Panc1 (cell line): ENCODE measurements around the gene IL36RN.

Source experiments
- TCF7L2 ChIP-seq: IDR thresholded peaks from 2 replicates; pipeline ENCODE4 v1.6.1; 2011; ENCODE audit warnings: mild to moderate bottlenecking, low read depth, low read length, inconsistent platforms
- TF ChIP-seq, protein P1 (sequence below): fragments of 450-650 bp; IDR thresholded peaks from 2 replicates; pipeline ENCODE4 v1.5.1; 2017; ENCODE audit warnings: mild to moderate bottlenecking
- TF ChIP-seq, protein P2 (sequence below), 2 experiments: IDR thresholded peaks; 2 replicates each; pipeline ENCODE4 v1.6.1; 2011 to 2012; ENCODE audit warnings: low read depth in 2 of 2, control low read depth in 1 of 2, low read length in 1 of 2, mild to moderate bottlenecking in 1 of 2, moderate library complexity in 1 of 2; ENCODE audit not compliant: insufficient read depth in 1 of 2

DNA sequence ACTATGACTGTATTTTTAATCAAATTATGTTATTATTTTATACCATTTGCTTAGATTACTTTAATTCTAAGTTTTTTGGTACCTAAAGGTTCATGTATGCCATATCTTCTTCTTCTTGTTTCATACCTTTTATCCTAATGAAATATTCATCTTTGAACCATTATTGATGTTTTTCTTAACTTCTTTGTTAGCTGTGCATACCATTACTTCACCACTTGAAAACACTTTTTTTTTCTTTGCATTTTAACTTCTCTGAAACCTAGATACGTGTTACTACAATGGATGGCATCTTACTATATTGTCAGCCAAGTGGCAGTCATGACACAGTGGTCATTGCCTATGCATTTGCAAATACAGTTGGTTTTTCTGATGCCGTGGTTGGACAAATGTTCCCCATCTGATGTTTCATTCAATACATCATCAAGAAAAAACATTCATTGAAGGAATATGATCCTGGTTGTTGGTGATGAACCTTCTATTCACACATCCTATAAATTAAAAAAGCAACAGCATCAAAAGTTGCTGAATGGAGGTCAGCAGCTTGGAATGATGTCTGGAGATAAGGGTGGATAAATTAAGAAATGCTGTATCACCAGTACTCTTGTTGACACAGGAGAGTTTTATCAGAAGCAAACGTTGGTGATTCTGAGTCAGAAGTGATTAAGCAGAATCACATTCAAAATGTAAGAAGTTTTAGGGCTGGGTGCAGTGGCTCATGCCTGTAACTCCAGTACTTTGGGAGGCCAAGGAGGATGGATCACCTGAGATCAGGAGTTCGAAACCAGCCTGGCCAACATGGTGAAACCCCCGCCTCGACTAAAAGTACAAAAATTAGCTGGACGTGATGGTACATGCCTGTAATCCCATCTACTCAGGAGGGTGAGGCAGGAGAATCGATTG lies 46.3 kb upstream of the IL36RN start:
- TF ChIP-seq, protein P1, sequence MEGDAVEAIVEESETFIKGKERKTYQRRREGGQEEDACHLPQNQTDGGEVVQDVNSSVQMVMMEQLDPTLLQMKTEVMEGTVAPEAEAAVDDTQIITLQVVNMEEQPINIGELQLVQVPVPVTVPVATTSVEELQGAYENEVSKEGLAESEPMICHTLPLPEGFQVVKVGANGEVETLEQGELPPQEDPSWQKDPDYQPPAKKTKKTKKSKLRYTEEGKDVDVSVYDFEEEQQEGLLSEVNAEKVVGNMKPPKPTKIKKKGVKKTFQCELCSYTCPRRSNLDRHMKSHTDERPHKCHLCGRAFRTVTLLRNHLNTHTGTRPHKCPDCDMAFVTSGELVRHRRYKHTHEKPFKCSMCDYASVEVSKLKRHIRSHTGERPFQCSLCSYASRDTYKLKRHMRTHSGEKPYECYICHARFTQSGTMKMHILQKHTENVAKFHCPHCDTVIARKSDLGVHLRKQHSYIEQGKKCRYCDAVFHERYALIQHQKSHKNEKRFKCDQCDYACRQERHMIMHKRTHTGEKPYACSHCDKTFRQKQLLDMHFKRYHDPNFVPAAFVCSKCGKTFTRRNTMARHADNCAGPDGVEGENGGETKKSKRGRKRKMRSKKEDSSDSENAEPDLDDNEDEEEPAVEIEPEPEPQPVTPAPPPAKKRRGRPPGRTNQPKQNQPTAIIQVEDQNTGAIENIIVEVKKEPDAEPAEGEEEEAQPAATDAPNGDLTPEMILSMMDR, result no peak
- TF ChIP-seq, protein P2, sequence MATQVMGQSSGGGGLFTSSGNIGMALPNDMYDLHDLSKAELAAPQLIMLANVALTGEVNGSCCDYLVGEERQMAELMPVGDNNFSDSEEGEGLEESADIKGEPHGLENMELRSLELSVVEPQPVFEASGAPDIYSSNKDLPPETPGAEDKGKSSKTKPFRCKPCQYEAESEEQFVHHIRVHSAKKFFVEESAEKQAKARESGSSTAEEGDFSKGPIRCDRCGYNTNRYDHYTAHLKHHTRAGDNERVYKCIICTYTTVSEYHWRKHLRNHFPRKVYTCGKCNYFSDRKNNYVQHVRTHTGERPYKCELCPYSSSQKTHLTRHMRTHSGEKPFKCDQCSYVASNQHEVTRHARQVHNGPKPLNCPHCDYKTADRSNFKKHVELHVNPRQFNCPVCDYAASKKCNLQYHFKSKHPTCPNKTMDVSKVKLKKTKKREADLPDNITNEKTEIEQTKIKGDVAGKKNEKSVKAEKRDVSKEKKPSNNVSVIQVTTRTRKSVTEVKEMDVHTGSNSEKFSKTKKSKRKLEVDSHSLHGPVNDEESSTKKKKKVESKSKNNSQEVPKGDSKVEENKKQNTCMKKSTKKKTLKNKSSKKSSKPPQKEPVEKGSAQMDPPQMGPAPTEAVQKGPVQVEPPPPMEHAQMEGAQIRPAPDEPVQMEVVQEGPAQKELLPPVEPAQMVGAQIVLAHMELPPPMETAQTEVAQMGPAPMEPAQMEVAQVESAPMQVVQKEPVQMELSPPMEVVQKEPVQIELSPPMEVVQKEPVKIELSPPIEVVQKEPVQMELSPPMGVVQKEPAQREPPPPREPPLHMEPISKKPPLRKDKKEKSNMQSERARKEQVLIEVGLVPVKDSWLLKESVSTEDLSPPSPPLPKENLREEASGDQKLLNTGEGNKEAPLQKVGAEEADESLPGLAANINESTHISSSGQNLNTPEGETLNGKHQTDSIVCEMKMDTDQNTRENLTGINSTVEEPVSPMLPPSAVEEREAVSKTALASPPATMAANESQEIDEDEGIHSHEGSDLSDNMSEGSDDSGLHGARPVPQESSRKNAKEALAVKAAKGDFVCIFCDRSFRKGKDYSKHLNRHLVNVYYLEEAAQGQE (IDR thresholded peaks at IDR 0.05; ENCODE audit: insufficient read depth in 1 of 2, low read depth in 2 of 2, low read length in 1 of 2), result no peak
- TF ChIP-seq TCF7L2, result no peak
